Astrocyte of the spinal cord (primary cell): ENCODE results near the gene SHC3.

Source experiments
- DNase-seq: peaks from one replicate; pipeline ENCODE4 v3.0.0; 2011; ENCODE audit warnings: low read depth, low spot score
- H3K4me3 ChIP-seq: 2 replicates; pipeline ENCODE4 v1.5.1; 2011; ENCODE audit warnings: low read depth, mild to moderate bottlenecking, low read length, moderate library complexity
- CTCF ChIP-seq: IDR thresholded peaks from 2 replicates; pipeline ENCODE4 v1.5.1; 2012; ENCODE audit warnings: low read depth, mild to moderate bottlenecking, low read length, inconsistent platforms
- in situ Hi-C: cut with HindIII; loops from 2 replicates; pipeline ENCODE4 v1.10.0; 2017; ENCODE audit warnings: low sequenced_read_pairs

SHC3 gene

GRCh38 chr9:89138463-89139390 lies 39.9 kb downstream of the SHC3 start:
- TF ChIP-seq CTCF, result no peak
- in situ Hi-C loops, result no loop called here
- H3K4me3 ChIP-seq, result no peak overlapping the region
- DNase-seq, result peak; percentile 56

GRCh38 chr9:89137542-89138462 lies 40.8 kb downstream of the SHC3 start:
- in situ Hi-C loops, result no loop called here
- no peak overlapping the region for H3K4me3 ChIP-seq
- DNase-seq, result peak; percentile 95
- no peak for TF ChIP-seq CTCF

GRCh38 chr9:89135591-89136166 lies 42.9 kb downstream of the SHC3 start:
- H3K4me3 ChIP-seq, result no peak overlapping the region
- no peak for TF ChIP-seq CTCF
- in situ Hi-C loops, result no loop called here
- DNase-seq, result no peak

GRCh38 chr9:89134709-89135108 lies 43.9 kb downstream of the SHC3 start:
- no peak for DNase-seq
- in situ Hi-C loops, result no loop called here

GRCh38 chr9:89122949-89123348 lies 55.7 kb downstream of the SHC3 start:
- in situ Hi-C loops, result no loop called here
- no peak overlapping the region for H3K4me3 ChIP-seq
- no peak for DNase-seq
- TF ChIP-seq CTCF, result no peak

More at GRCh38 chr9:89134709-89135108, 43.9 kb downstream of the SHC3 start:
- H3K4me3 ChIP-seq, result no peak overlapping the region
- no peak for TF ChIP-seq CTCF

GRCh38 chr9:89120704-89121103 lies 57.9 kb downstream of the SHC3 start:
- in situ Hi-C loops, result no loop called here
- TF ChIP-seq CTCF, result no peak
- DNase-seq, result no peak
- H3K4me3 ChIP-seq, result no peak overlapping the region
